GM08714 (cell line): ENCODE measurements around the gene BRD4.

Source experiments
- H3K4me3 ChIP-seq: fragments of 200-500 bp; sonication (Bioruptor generic); 2 replicates; pipeline ENCODE4 v1.5.1; 2014; ENCODE audit warnings: mild to moderate bottlenecking, low read length, inconsistent platforms
- ZNF274 ChIP-seq: IDR thresholded peaks from 2 replicates; pipeline ENCODE4 v1.6.1; 2012; ENCODE audit warnings: mild to moderate bottlenecking, low read depth, low read length

Gene BRD4

DNA sequence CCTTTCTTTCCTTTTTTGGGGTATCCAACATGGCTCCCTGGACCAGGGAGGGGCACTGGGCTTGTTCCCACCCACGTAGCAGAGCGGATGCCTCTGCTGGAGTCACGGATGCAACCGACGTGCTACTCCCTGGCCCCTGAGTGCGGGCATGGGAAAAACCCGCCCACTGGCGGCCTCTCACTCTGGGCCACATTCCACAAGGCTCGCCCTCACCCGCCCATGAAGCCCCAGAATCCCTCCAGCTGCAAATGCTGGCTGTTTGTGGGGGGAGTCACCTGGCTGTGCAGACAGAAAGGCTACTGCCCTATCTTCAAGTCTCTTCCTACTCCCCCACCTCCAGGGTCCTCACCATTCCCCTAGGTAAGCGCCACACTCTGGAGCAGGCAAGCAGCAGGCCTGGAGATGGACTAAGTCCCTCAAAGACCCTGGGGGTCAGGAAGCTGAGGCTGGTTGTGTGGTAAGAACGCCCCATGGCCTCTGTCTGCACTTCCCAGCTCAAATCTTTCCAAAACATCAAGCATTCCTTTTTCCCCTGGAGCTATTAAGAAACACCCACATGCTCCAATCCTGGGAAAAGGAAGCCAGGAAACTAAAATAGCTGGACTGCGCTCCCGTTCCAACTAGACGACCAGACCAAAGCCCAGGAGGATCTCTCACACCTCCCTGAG, 82.2 kb downstream of the BRD4 start:
- no peak for TF ChIP-seq ZNF274
- no peak overlapping the region for H3K4me3 ChIP-seq

DNA sequence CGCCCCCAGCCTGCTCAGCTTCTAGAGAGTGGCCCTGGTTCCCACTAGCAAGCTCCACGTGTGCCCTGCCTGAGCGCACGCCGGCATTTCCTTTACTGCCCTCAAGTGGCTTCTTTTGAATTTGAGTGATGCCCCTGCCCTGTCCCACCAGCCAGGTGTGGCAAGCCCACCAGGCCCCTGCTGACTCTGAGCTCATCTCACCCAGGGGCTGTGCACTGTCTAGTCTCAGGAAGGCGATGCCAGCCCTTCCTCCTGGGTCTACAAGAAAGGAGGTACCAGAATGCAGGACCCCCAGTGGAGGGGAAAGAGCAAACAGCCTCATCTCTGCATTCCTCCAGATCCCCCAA, 82.8 kb downstream of the BRD4 start:
- no peak overlapping the region for H3K4me3 ChIP-seq
- TF ChIP-seq ZNF274: no peak

DNA sequence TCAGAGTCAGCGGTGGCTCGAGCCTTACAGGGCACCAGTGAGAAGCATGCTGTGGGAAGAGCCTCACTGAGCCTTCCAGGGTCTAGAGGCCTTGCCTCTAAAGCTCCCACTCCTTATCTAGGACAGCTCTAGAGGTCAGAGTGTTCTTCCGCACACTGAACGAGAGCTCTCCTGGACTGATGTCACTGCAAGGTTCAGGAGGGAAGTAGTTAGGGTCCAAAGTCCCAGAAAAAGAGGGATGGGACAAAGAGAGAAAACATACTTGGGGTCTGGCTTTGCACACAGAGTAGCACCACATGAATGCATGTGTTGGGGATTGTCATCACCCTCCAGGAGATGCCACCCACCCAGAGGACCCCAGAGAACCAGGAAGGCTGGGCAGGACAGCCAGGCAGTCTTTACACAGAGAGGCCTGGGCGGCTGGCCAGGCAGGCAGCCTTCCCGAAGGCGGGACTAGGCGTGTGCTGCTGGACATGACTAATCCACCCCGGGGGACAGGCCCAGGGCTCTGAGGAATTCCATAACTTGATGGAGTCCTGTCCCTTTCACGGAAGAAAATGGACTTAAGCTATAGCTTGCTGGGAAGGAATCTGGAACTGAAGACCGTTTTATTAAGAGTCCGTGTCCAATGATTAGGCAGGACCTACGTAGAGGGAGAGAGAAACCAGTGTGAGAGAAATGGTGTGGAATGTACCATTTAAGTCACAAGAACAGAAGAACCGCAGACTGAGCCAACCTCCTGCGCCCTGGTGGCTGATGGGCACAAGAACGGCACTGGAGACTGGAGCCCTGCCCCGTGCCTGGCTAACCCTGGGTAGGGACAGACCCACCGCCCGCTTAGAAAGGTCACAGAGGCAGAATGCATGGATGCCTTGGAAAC, 83.5 kb downstream of the BRD4 start:
- H3K4me3 ChIP-seq: no peak overlapping the region
- no peak for TF ChIP-seq ZNF274

GRCh38 chr19:15248106-15248505, 84.2 kb downstream of the BRD4 start:
- no peak for TF ChIP-seq ZNF274
- H3K4me3 ChIP-seq: no peak overlapping the region

GRCh38 chr19:15247107-15248014, 85.0 kb downstream of the BRD4 start:
- H3K4me3 ChIP-seq: no peak overlapping the region
- TF ChIP-seq ZNF274: no peak

- H3K4me3 ChIP-seq: no peak overlapping the region
- no peak for TF ChIP-seq ZNF274
Measured at GRCh38 chr19:15246198-15246481, 86.2 kb downstream of the BRD4 start.

- no peak for TF ChIP-seq ZNF274
- H3K4me3 ChIP-seq: no peak overlapping the region
Measured at GRCh38 chr19:15245370-15246197, 86.8 kb downstream of the BRD4 start.

DNA sequence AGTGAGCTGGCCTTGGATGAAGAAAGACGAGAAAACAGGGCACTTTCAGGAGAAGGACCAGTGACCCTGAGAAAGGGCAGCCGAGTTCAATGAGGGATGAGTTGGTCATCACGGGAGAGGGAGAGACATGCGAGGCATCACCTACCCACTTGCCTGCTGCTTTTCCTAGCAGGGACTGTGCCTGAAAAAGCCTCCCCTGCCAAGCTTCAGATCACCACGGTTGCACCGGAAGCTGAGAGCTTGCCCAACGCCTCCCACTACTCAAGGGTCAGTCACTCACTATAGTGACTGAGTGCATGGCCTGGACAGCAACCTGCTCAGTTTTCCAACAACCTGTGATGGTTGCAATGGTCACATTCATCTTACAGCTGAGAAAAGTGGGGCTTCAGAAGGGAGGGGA, 87.5 kb downstream of the BRD4 start:
- H3K4me3 ChIP-seq: no peak overlapping the region
- no peak for TF ChIP-seq ZNF274

- TF ChIP-seq ZNF274: no peak
- no peak overlapping the region for H3K4me3 ChIP-seq
Measured at GRCh38 chr19:15244106-15244803, 88.1 kb downstream of the BRD4 start.

- TF ChIP-seq ZNF274: no peak
Measured at GRCh38 chr19:15243236-15243957, 88.9 kb downstream of the BRD4 start.

GRCh38 chr19:15241259-15241910, 91.0 kb downstream of the BRD4 start:
- no peak overlapping the region for H3K4me3 ChIP-seq
- no peak for TF ChIP-seq ZNF274

More at GRCh38 chr19:15243236-15243957, 88.9 kb downstream of the BRD4 start:
- H3K4me3 ChIP-seq: no peak overlapping the region

DNA sequence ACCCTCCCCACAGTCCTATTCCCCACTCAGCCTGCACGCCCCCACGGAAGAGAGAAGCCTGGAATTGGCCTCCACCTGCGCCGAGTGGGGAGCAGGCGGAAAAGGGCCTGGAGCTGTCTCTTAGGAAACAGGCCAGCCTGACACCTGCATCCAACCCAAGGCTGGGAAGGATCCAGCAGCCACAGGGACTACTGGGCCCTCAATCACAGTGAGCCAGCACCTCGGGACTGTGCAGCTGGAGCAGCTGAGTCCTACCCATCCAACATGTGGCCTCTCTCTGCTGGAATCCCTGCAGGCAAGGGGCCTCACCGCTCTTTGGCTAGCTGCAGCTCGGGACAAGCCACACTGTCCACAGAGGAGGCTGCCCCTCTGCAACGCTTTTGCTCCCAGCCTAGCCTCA, 91.8 kb downstream of the BRD4 start:
- TF ChIP-seq ZNF274: no peak
- no peak overlapping the region for H3K4me3 ChIP-seq
